ENCODE measurements around the gene AMMECR1L. TPM values are rescaled to one million over a fixed set of nuclear protein-coding genes. Genes with fewer than 3 reads are reported as not detected.
"Not testable (repeated sequence)": the region's sequence is repeated elsewhere in the genome, so short reads cannot be mapped to it uniquely, and the experiment has no call there.

The AMMECR1L gene
- total and polyA plus RNA-seq, 4 donors = 1.5 to 8.0 (median 6.1) TPM

- no peak for TF ChIP-seq REST (IDR thresholded peaks at IDR 0.05)
- no peak for TF ChIP-seq YY1 (IDR thresholded peaks at IDR 0.05)
Measured at GRCh38 chr2:127834951-127835350, 50.8 kb downstream of the AMMECR1L start (continued).

GRCh38 chr2:127829845-127830246 is 55.9 kb downstream of the AMMECR1L start:
- 76% methylated on average over 5 of the region's 5 CpGs for WGBS
- no peak for DNase-seq (ENCODE audit: low spot score)
- H3K27ac ChIP-seq (ENCODE audit: low read depth in 1 of 2, low read length in 2 of 2) = no peak overlapping the region

DNA sequence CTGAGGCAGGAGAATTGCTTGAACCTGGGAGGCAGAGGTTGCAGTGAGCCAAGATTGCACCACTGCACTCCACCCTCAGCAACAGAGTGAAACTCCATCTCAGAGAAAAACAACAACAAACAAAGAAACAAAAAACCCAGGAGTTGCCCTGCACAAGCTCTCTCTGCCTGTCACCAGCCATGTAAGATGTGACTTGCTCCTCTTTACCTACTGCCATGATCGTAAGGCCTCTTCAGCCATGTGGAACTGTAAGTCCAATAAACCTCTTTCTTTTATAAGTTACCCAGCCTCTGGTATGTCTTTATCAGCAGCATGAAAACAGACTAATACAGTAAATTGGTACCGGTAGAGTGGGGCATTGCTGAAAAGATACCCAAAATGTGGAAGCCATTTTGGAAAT is 59.0 kb downstream of the AMMECR1L start:
- H3K27me3 ChIP-seq (ENCODE audit: control insufficient read depth in 4 of 4, insufficient read depth in 4 of 4, low read length in 3 of 4); H3K9me3 ChIP-seq (ENCODE audit: control insufficient read depth in 4 of 4, low read length in 3 of 4); H3K4me1 ChIP-seq (ENCODE audit: control insufficient read depth in 4 of 4, insufficient read depth in 4 of 4, low read length in 3 of 4); H3K36me3 ChIP-seq (ENCODE audit: control insufficient read depth in 4 of 4, insufficient read depth in 3 of 4, low read depth in 1 of 4, low read length in 3 of 4); DNase-seq (ENCODE audit: low spot score); H3K4me3 ChIP-seq (ENCODE audit: low read depth in 1 of 3, low read length in 3 of 3); H3K9ac ChIP-seq (ENCODE audit: low read depth in 1 of 2, low read length in 2 of 2); H3K27ac ChIP-seq (ENCODE audit: low read depth in 1 of 2, low read length in 2 of 2): not testable (repeated sequence)
- 96% methylated on average over 2 of the region's 2 CpGs for WGBS

More at GRCh38 chr2:127829845-127830246, 55.9 kb downstream of the AMMECR1L start:
- no peaks in the 10 kb centered on the region for H3K36me3 ChIP-seq (ENCODE audit: control insufficient read depth in 4 of 4, insufficient read depth in 3 of 4, low read depth in 1 of 4, low read length in 3 of 4)
- no peak for TF ChIP-seq SP1 (IDR thresholded peaks at IDR 0.05)
- H3K9me3 ChIP-seq (ENCODE audit: control insufficient read depth in 4 of 4, low read length in 3 of 4) = no peaks in the 10 kb centered on the region
- H3K4me3 ChIP-seq (ENCODE audit: low read depth in 1 of 3, low read length in 3 of 3) = no peak overlapping the region
- H3K9ac ChIP-seq (ENCODE audit: low read depth in 1 of 2, low read length in 2 of 2) = no peak overlapping the region
- H3K27me3 ChIP-seq (ENCODE audit: control insufficient read depth in 4 of 4, insufficient read depth in 4 of 4, low read length in 3 of 4) = no peaks in the 10 kb centered on the region
- peaks cover 0 to 5% (median 1%) of the 10 kb centered on the region in 4 donors for H3K4me1 ChIP-seq (ENCODE audit: control insufficient read depth in 4 of 4, insufficient read depth in 4 of 4, low read length in 3 of 4)

GRCh38 chr2:127826047-127826446 is 59.7 kb downstream of the AMMECR1L start:
- no peak overlapping the region for H3K9ac ChIP-seq (ENCODE audit: low read depth in 1 of 2, low read length in 2 of 2)
- no peaks in the 10 kb centered on the region for H3K4me1 ChIP-seq (ENCODE audit: control insufficient read depth in 4 of 4, insufficient read depth in 4 of 4, low read length in 3 of 4)
- H3K36me3 ChIP-seq (ENCODE audit: control insufficient read depth in 4 of 4, insufficient read depth in 3 of 4, low read depth in 1 of 4, low read length in 3 of 4) = no peaks in the 10 kb centered on the region
- no peaks in the 10 kb centered on the region for H3K27me3 ChIP-seq (ENCODE audit: control insufficient read depth in 4 of 4, insufficient read depth in 4 of 4, low read length in 3 of 4)
- H3K4me3 ChIP-seq (ENCODE audit: low read depth in 1 of 3, low read length in 3 of 3) = no peak overlapping the region
- TF ChIP-seq NR2F2 (IDR thresholded peaks at IDR 0.05) (no peak), ZBTB33 (IDR thresholded peaks at IDR 0.05) (no peak), RAD21 (IDR thresholded peaks at IDR 0.05) (no peak), HNF4A (conservative IDR thresholded peaks at IDR 0.05) (no peak), RXRA (IDR thresholded peaks at IDR 0.05) (no peak)
- TF ChIP-seq, protein P1, sequence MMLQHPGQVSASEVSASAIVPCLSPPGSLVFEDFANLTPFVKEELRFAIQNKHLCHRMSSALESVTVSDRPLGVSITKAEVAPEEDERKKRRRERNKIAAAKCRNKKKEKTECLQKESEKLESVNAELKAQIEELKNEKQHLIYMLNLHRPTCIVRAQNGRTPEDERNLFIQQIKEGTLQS (IDR thresholded peaks at IDR 0.05) = no peak
- DNase-seq (ENCODE audit: low spot score) = no peak
- H3K9me3 ChIP-seq (ENCODE audit: control insufficient read depth in 4 of 4, low read length in 3 of 4) = peaks cover 2 to 7% (median 4%) of the 10 kb centered on the region in 4 donors
- no peak overlapping the region for H3K27ac ChIP-seq (ENCODE audit: low read depth in 1 of 2, low read length in 2 of 2)
- WGBS = 87% methylated on average over 12 of the region's 12 CpGs

Data from liver (tissue), 9 donors.